ENCODE measurements around the gene CDK8.

DNA sequence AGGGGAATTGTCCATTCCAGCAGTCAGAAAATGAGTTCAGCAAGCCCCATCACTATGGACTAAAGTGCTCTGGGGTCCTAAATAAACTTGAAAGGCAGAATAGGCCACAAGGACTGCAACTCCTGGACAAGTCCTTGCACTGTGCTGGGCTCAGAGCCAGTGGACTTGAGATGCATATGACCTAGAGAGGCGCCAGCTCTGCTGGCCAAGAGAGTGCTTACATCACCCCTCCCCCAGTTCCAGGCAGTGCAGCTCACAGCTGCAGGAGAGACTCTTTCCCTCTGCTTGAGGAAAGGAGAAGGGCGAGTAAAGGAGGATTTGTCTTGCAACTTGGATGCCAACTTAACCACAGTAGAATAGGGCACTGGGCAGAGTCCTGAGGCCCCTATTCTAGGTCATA lies 194.1 kb downstream of the CDK8 start:
- TF ChIP-seq, protein P1, sequence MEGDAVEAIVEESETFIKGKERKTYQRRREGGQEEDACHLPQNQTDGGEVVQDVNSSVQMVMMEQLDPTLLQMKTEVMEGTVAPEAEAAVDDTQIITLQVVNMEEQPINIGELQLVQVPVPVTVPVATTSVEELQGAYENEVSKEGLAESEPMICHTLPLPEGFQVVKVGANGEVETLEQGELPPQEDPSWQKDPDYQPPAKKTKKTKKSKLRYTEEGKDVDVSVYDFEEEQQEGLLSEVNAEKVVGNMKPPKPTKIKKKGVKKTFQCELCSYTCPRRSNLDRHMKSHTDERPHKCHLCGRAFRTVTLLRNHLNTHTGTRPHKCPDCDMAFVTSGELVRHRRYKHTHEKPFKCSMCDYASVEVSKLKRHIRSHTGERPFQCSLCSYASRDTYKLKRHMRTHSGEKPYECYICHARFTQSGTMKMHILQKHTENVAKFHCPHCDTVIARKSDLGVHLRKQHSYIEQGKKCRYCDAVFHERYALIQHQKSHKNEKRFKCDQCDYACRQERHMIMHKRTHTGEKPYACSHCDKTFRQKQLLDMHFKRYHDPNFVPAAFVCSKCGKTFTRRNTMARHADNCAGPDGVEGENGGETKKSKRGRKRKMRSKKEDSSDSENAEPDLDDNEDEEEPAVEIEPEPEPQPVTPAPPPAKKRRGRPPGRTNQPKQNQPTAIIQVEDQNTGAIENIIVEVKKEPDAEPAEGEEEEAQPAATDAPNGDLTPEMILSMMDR (conservative IDR thresholded peaks at IDR 0.05; ENCODE audit: low read length) = no peak
- no peak for TF ChIP-seq EZH2phosphoT487 (IDR thresholded peaks at IDR 0.05; ENCODE audit: borderline replicate concordance, low read depth, low read length)
